Measurements from ENCODE around the gene LBR.

DNA sequence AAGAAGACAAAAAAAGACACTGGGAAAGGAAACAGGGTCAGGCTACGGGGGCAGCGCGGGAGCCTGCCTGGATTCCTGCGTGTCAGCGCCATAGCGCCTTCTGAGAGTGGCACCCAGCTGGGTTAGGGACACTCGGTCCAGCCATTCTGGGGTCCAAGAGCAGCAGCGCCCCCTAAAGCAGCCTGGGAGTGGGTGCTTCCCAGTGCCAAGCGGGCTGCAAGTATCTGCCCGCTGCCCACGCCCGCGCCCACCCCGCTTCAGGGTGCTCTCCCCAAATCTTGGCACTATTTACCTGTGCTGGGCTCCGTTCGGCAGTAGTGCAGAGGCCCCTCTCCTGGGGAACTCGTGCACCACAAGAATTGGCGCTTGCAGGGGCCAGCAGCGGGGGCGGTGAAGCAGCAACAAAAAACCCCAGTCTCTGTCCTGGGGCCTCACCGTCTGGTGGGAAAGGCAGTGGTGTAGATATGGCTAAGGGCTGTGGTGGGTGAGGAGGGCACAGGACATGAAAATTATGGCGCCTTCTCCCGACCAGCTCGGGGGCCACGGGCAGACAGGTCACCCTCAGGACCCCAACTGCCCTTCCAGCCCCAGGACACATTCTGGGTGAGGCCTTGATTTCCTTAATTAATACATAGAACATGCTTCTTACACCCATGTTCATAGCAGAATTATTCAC is 24.1 kb upstream of the LBR start:
- TF ChIP-seq, protein P1, sequence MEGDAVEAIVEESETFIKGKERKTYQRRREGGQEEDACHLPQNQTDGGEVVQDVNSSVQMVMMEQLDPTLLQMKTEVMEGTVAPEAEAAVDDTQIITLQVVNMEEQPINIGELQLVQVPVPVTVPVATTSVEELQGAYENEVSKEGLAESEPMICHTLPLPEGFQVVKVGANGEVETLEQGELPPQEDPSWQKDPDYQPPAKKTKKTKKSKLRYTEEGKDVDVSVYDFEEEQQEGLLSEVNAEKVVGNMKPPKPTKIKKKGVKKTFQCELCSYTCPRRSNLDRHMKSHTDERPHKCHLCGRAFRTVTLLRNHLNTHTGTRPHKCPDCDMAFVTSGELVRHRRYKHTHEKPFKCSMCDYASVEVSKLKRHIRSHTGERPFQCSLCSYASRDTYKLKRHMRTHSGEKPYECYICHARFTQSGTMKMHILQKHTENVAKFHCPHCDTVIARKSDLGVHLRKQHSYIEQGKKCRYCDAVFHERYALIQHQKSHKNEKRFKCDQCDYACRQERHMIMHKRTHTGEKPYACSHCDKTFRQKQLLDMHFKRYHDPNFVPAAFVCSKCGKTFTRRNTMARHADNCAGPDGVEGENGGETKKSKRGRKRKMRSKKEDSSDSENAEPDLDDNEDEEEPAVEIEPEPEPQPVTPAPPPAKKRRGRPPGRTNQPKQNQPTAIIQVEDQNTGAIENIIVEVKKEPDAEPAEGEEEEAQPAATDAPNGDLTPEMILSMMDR (IDR thresholded peaks at IDR 0.05), result no peak
- no peak for TF ChIP-seq POLR2AphosphoS5 (IDR thresholded peaks at IDR 0.05; ENCODE audit: insufficient read depth in 1 of 2, low read depth in 1 of 2)
- TF ChIP-seq POLR2A (IDR thresholded peaks at IDR 0.05), result no peak
